ENCODE data around the gene PWWP2B. TPM values are rescaled to one million over a fixed set of nuclear protein-coding genes. Genes with fewer than 3 reads are reported as not detected.

PWWP2B gene
- total and polyA plus RNA-seq, 10 of the 15 experiments (the other 5 are each of a cell fraction or from before 2014, with no cell fraction given) = 0.04 to 0.87 (median 0.35) TPM; not detected in 4

GRCh38 chr10:132461683-132462231 is 64.8 kb downstream of the PWWP2B start (continued):
- no peak for TF ChIP-seq ZBTB11 (CRISPR knock-in tag; IDR thresholded peaks at IDR 0.05)
- TF ChIP-seq IKZF2 (IDR thresholded peaks at IDR 0.05) = no peak
- no peak for TF ChIP-seq E2F8 (IDR thresholded peaks at IDR 0.05; ENCODE audit: low read depth, partially characterized antibody)
